ENCODE data around the gene DNAH10. TPM values are rescaled to one million over a fixed set of nuclear protein-coding genes. Genes with fewer than 3 reads are reported as not detected.

Gene DNAH10
- total RNA-seq, 1 donor from 2014 or later, result 1.0 TPM

DNA sequence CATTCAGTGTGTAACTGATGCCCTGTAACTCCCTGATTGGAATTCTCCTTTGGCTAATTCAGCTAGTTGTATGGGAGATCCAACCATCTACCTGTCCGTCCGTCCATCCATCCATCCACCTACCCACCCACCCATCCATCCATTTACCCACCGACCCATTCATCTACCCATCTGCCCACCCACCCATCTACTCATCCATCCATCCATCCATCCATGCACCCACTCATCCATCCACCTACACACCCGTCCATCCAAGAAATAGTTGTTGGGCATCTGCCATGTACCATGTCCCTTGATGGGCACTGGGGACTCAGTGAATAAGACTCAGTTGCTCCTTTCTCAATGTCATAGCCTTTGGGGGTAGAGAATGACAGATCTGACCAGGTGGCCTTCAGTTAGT, 162.4 kb downstream of the DNAH10 start:
- no peak overlapping the region for H3K27ac Mint-ChIP-seq
- TF ChIP-seq CTCF (IDR thresholded peaks at IDR 0.05; ENCODE audit: unreplicated experiment), result no peak
- H3K27me3 Mint-ChIP-seq, result no peaks in the 10 kb centered on the region
- H3K36me3 Mint-ChIP-seq (ENCODE audit: insufficient read depth), result no peaks in the 10 kb centered on the region
- H3K9me3 Mint-ChIP-seq (ENCODE audit: low read depth), result no peaks in the 10 kb centered on the region
- no peak for DNase-seq (ENCODE audit: low spot score, unreplicated experiment)
- H3K4me3 Mint-ChIP-seq (ENCODE audit: low read depth), result no peak overlapping the region
- H3K4me1 Mint-ChIP-seq (ENCODE audit: low read depth), result no peaks in the 10 kb centered on the region

DNA sequence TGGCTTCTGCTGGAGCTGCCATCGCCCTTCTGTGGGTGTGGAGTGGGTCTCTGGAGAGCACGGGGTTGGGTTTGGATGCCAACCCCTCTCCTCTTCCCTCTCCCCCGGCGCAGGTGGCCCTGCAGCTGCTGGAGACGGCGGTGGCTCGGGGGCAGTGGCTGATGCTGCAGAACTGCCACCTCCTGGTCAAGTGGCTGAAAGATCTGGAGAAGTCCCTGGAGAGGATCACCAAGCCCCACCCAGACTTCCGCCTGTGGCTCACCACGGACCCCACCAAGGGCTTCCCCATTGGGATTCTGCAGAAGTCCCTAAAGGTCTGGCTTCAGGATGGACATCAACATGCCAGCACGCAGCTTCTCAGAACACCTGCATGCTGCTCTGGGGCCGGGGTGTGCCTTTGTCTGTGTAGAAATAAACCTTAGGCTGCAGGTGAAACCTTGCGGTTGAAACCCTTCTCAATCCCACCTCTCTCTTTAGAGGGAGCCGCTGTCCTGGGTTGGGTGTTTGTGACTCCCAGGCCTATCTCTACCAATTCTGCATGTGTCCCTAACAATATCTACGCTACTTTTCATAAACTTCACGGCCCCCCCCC, 166.3 kb downstream of the DNAH10 start:
- H3K9me3 Mint-ChIP-seq (ENCODE audit: low read depth), result peaks cover 4% of the 10 kb centered on the region
- no peak overlapping the region for H3K27ac Mint-ChIP-seq
- peaks cover 11% of the 10 kb centered on the region for H3K36me3 Mint-ChIP-seq (ENCODE audit: insufficient read depth)
- no peaks in the 10 kb centered on the region for H3K27me3 Mint-ChIP-seq
- H3K4me3 Mint-ChIP-seq (ENCODE audit: low read depth), result no peak overlapping the region
- H3K4me1 Mint-ChIP-seq (ENCODE audit: low read depth), result no peaks in the 10 kb centered on the region
- no peak for DNase-seq (ENCODE audit: low spot score, unreplicated experiment)
- no peak for TF ChIP-seq CTCF (IDR thresholded peaks at IDR 0.05; ENCODE audit: unreplicated experiment)

GRCh38 chr12:123928897-123929296, 166.8 kb downstream of the DNAH10 start:
- no peak for TF ChIP-seq CTCF (IDR thresholded peaks at IDR 0.05; ENCODE audit: unreplicated experiment)
- no peak overlapping the region for H3K27ac Mint-ChIP-seq
- H3K27me3 Mint-ChIP-seq, result no peaks in the 10 kb centered on the region
- H3K4me3 Mint-ChIP-seq (ENCODE audit: low read depth), result no peak overlapping the region
- H3K4me1 Mint-ChIP-seq (ENCODE audit: low read depth), result no peaks in the 10 kb centered on the region
- DNase-seq (ENCODE audit: low spot score, unreplicated experiment), result no peak
- H3K36me3 Mint-ChIP-seq (ENCODE audit: insufficient read depth), result peaks cover 14% of the 10 kb centered on the region
- H3K9me3 Mint-ChIP-seq (ENCODE audit: low read depth), result peaks cover 4% of the 10 kb centered on the region

GRCh38 chr12:123929946-123930583, 168.0 kb downstream of the DNAH10 start:
- no peak for TF ChIP-seq CTCF (IDR thresholded peaks at IDR 0.05; ENCODE audit: unreplicated experiment)
- DNase-seq (ENCODE audit: low spot score, unreplicated experiment), result no peak
- Mint-ChIP-seq H3K4me3 (ENCODE audit: low read depth) (no peak overlapping the region), H3K4me1 (ENCODE audit: low read depth) (no peaks in the 10 kb centered on the region), H3K36me3 (ENCODE audit: insufficient read depth) (peaks cover 14% of the 10 kb centered on the region), H3K27me3 (no peaks in the 10 kb centered on the region), H3K9me3 (ENCODE audit: low read depth) (peaks cover 4% of the 10 kb centered on the region), H3K27ac (no peak overlapping the region)

DNA sequence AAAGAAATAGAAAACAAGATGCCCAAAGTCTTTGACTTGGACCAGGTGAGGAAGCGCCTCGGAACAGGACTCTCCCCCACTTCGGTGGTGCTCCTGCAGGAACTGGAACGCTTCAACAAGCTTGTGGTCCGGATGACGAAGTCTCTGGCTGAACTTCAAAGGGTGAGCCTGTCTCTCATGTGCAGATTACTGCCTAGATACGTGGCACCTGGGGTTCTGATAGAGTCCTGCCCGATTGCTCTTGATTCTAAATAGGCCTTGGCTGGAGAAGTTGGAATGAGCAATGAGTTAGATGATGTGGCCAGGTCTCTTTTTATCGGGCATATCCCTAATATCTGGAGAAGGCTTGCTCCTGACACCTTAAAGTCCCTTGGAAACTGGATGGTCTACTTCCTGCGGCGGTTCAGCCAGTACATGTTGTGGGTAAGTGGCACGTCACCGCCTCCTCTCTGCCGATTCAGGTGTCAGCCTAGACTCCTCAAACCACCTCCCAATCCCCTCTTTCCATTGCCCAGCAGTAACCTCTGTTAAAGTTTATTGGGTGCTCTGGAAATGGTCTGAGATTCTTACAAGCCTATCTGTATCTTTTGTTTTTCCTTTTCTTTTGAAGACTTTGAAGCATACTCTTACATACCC, 169.7 kb downstream of the DNAH10 start:
- Mint-ChIP-seq H3K4me1 (ENCODE audit: low read depth) (no peaks in the 10 kb centered on the region), H3K4me3 (ENCODE audit: low read depth) (no peak overlapping the region)

More for the DNA sequence above, 169.7 kb downstream of the DNAH10 start:
- H3K9me3 Mint-ChIP-seq (ENCODE audit: low read depth), result peaks cover 4% of the 10 kb centered on the region
- no peak overlapping the region for H3K27ac Mint-ChIP-seq
- no peaks in the 10 kb centered on the region for H3K27me3 Mint-ChIP-seq
- H3K36me3 Mint-ChIP-seq (ENCODE audit: insufficient read depth), result peaks cover 20% of the 10 kb centered on the region
- DNase-seq (ENCODE audit: low spot score, unreplicated experiment), result no peak
- TF ChIP-seq CTCF (IDR thresholded peaks at IDR 0.05; ENCODE audit: unreplicated experiment), result no peak

Data from progenitor cell of endocrine pancreas (in vitro differentiated cells).